Aorta (tissue), 5 donors: Measurements from ENCODE around the gene NUSAP1. TPM values are rescaled to one million over a fixed set of nuclear protein-coding genes. Genes with fewer than 3 reads are reported as not detected.
A peak's percentile ranks its signal among the peaks of the same experiment; 100 is the strongest.
"Not testable (repeated sequence)": the region's sequence is repeated elsewhere in the genome, so short reads cannot be mapped to it uniquely, and the experiment has no call there.

Source experiments
- ATAC-seq: fragments of 200-7000 bp; cut with Tn5 transposase; one replicate; pipeline ENCODE4 v1.9.1; 2022; ENCODE audit warnings: moderate library complexity; ENCODE audit not compliant: low FRiP score
- DNase-seq, 2 donors: peaks; one replicate each; pipeline ENCODE4 v3.0.0-alpha.2; 2020
- H3K27ac ChIP-seq, 2 donors: one replicate each; pipeline ENCODE4 v1.5.1; 2013; ENCODE audit warnings: low read length in 2 of 2, mild to moderate bottlenecking in 2 of 2, moderate library complexity in 2 of 2, control low read depth in 1 of 2, inconsistent platforms in 1 of 2, low read depth in 1 of 2
- H3K27me3 ChIP-seq, 2 donors: one replicate each; pipeline ENCODE4 v1.6.1; 2013; ENCODE audit warnings: control low read depth in 1 of 2, low read length in 1 of 2, mild to moderate bottlenecking in 1 of 2, moderate library complexity in 1 of 2; ENCODE audit not compliant: insufficient read depth in 2 of 2, control insufficient read depth in 1 of 2
- H3K36me3 ChIP-seq, 2 donors: one replicate each; pipeline ENCODE4 v1.6.1; 2013; ENCODE audit warnings: control low read depth in 1 of 2, low read length in 1 of 2, mild to moderate bottlenecking in 1 of 2; ENCODE audit not compliant: insufficient read depth in 2 of 2, control insufficient read depth in 1 of 2
- H3K4me1 ChIP-seq, 2 donors: one replicate each; pipeline ENCODE4 v1.6.1; 2013; ENCODE audit warnings: low read length in 2 of 2, control low read depth in 1 of 2, mild to moderate bottlenecking in 1 of 2, moderate library complexity in 1 of 2; ENCODE audit not compliant: insufficient read depth in 2 of 2, control insufficient read depth in 1 of 2
- H3K4me3 ChIP-seq, 2 donors: one replicate each; pipeline ENCODE4 v1.5.1; 2013; ENCODE audit warnings: low read length in 2 of 2, control low read depth in 1 of 2, mild to moderate bottlenecking in 1 of 2
- H3K9me3 ChIP-seq: one replicate; pipeline ENCODE4 v1.6.1; 2013; ENCODE audit warnings: mild to moderate bottlenecking, low read length; ENCODE audit not compliant: control insufficient read depth
- WGBS, 2 donors: extraction: QIAGEN DNeasy Blood & Tissue Kit; methylation state at CpG; one replicate each; pipeline ENCODE4 v1.1.7; 2013; 5-methylcytosine and 5-hydroxymethylcytosine counted together
- intact Hi-C, 2 donors: fragments of 100-400 bp; cut with DNase I; formaldehyde crosslinking; loops; one replicate each; pipeline versions ENCODE4 v1.14.2 to v1.15.0; 2022
- polyA plus RNA-seq, 2 donors: library from polyadenylated mRNA; stranded (reverse); fragments of 200-250 nt; gene quantifications; one replicate each; pipeline ENCODE4 v1.2.3, GENCODE V29; 2013
- total RNA-seq, 2 donors: library from RNA; stranded (reverse); fragmentation: NEBNext Ultra II Directional; extraction: Animal tissue kit (Norgen Biotek cat#: 25700); gene quantifications; one replicate each; pipeline ENCODE4 v1.2.1, GENCODE V29; 2021
- donor health status: healthy with polysubstance abuse.
- donor health status: Bipolar disorder and iron deficiency.
- donor health status: DM: no; HTN: no; CAD: no.
- donor health status: DM: no; HTN: no; CAD: no.
- donor health status: DM: yes; HTN: yes; CAD: no.

NUSAP1 gene
- total and polyA plus RNA-seq, 4 donors, result 0.90 to 9.0 (median 4.8) TPM

- H3K4me1 ChIP-seq, result no peaks in the 10 kb centered on the region
- DNase-seq, result peak; percentile 96 to 99
- H3K4me3 ChIP-seq, result peak within 1 kb of the TSS; percentile 52 to 86
- H3K27ac ChIP-seq, result peak within 1 kb of the TSS in 1 of 2 donors; percentile 66
- peak; percentile 98 for ATAC-seq
- no peaks in the 10 kb centered on the region for H3K9me3 ChIP-seq
- intact Hi-C loops, result loop anchor here in 1 of 2 donors (5.0 kb wide), 1 partner anchor 75 kb away; the partner anchor contains the start of gene ITPKA
- WGBS, 2 donors, result 0% methylated on average over 46 to 74 of the region's 74 CpGs
- no peaks in the 10 kb centered on the region for H3K36me3 ChIP-seq
- no peaks in the 10 kb centered on the region for H3K27me3 ChIP-seq
Observed at GRCh38 chr15:41416742-41417417, 84.2 kb downstream of the NUSAP1 start, which contains the start of gene RTF1. Gene RTF1 (plus strand): TSS chr15:41417095. CDS start chr15:41417116, 21 bp downstream.

GRCh38 chr15:41417418-41418195 lies 84.9 kb downstream of the NUSAP1 start:
- 0 to 1% methylated on average over 36 to 37 of the region's 37 CpGs for WGBS, 2 donors
- peak; percentile 62 for ATAC-seq
- intact Hi-C loops, result loop anchor here in 1 of 2 donors (5.0 kb wide), 1 partner anchor 75 kb away; the partner anchor contains the start of gene ITPKA
- peak overlapping the region; percentile 52 to 86 for H3K4me3 ChIP-seq
- no peaks in the 10 kb centered on the region for H3K27me3 ChIP-seq
- H3K4me1 ChIP-seq, result no peaks in the 10 kb centered on the region
- H3K36me3 ChIP-seq, result no peaks in the 10 kb centered on the region
- H3K9me3 ChIP-seq, result no peaks in the 10 kb centered on the region
- peak in 1 of 2 donors; percentile 84 for DNase-seq
- H3K27ac ChIP-seq, result no peak overlapping the region

GRCh38 chr15:41423979-41424659 lies 91.4 kb downstream of the NUSAP1 start:
- H3K9me3 ChIP-seq, result no peaks in the 10 kb centered on the region
- no peak overlapping the region for H3K27ac ChIP-seq
- no peaks in the 10 kb centered on the region for H3K4me1 ChIP-seq

GRCh38 chr15:41424809-41425208 lies 92.1 kb downstream of the NUSAP1 start:
- Histone ChIP-seq H3K36me3 (no peaks in the 10 kb centered on the region), H3K27me3 (no peaks in the 10 kb centered on the region), H3K27ac (no peak overlapping the region), H3K4me3 (no peak overlapping the region), H3K9me3 (no peaks in the 10 kb centered on the region), H3K4me1 (no peaks in the 10 kb centered on the region)
- ATAC-seq (no peak), DNase-seq (no peak)
- WGBS, 2 donors, result 96 to 98% methylated on average over 14 of the region's 14 CpGs
- intact Hi-C loops, result no loop called here

More at GRCh38 chr15:41423979-41424659, 91.4 kb downstream of the NUSAP1 start:
- Histone ChIP-seq H3K4me3 (no peak overlapping the region), H3K27me3 (no peaks in the 10 kb centered on the region), H3K36me3 (no peaks in the 10 kb centered on the region)
- DNase-seq, result no peak
- intact Hi-C loops, result no loop called here
- no peak for ATAC-seq
- 94 to 96% methylated on average over 7 of the region's 7 CpGs for WGBS, 2 donors

- H3K36me3 ChIP-seq, H3K27me3 ChIP-seq, intact Hi-C loops, H3K4me3 ChIP-seq, ATAC-seq, H3K4me1 ChIP-seq, DNase-seq, H3K9me3 ChIP-seq, H3K27ac ChIP-seq: not testable (repeated sequence)
- 95 to 97% methylated on average over 5 of the region's 5 CpGs for WGBS, 2 donors
Observed at GRCh38 chr15:41425907-41426306, 93.2 kb downstream of the NUSAP1 start.

GRCh38 chr15:41429003-41429890 lies 96.6 kb downstream of the NUSAP1 start:
- no peak overlapping the region for H3K27ac ChIP-seq
- H3K27me3 ChIP-seq, result no peaks in the 10 kb centered on the region
- no peaks in the 10 kb centered on the region for H3K36me3 ChIP-seq
- no peak for ATAC-seq
- H3K9me3 ChIP-seq, result no peaks in the 10 kb centered on the region
- H3K4me1 ChIP-seq, result no peaks in the 10 kb centered on the region
- no peak overlapping the region for H3K4me3 ChIP-seq
- DNase-seq, result no peak
- 88 to 91% methylated on average over 10 of the region's 10 CpGs for WGBS, 2 donors
- intact Hi-C loops, result no loop called here
